Smooth muscle cell (in vitro differentiated cells): Measurements from ENCODE around the gene CDT1. TPM values are rescaled to one million over a fixed set of nuclear protein-coding genes. Genes with fewer than 3 reads are reported as not detected.

Experiments used
- DNase-seq: peaks from one replicate; lab custom pipeline; 2025; ENCODE audit not compliant: unreplicated experiment; lab: John Stamatoyannopoulos, UW
- H2AFZ ChIP-seq: fragments of 200-600 bp; sonication (generic); 2 replicates; pipeline ENCODE4 v1.6.0; 2016; ENCODE audit warnings: antibody characterized with exemption, low read depth, mild to moderate bottlenecking
- H3F3A ChIP-seq: fragments of 200-600 bp; sonication (generic); 2 replicates; pipeline ENCODE4 v1.6.0; 2017; ENCODE audit warnings: antibody characterized with exemption, low read depth
- H3K27ac ChIP-seq: fragments of 200-600 bp; sonication (generic); 2 replicates; pipeline ENCODE4 v1.5.1; 2016; ENCODE audit warnings: low read depth, mild to moderate bottlenecking
- H3K27me3 ChIP-seq: fragments of 200-600 bp; sonication (generic); 2 replicates; pipeline ENCODE4 v1.6.1; 2016; ENCODE audit warnings: low read depth, mild to moderate bottlenecking
- H3K36me3 ChIP-seq: fragments of 200-600 bp; sonication (generic); 2 replicates; pipeline ENCODE4 v1.5.1; 2016; ENCODE audit warnings: low read depth
- H3K4me1 ChIP-seq: fragments of 200-600 bp; sonication (generic); 2 replicates; pipeline ENCODE4 v1.5.1; 2016; ENCODE audit warnings: low read depth
- H3K4me2 ChIP-seq: fragments of 200-600 bp; sonication (generic); 2 replicates; pipeline ENCODE4 v1.6.0; 2016; ENCODE audit warnings: mild to moderate bottlenecking
- H3K4me3 ChIP-seq: fragments of 200-600 bp; sonication (generic); 2 replicates; pipeline ENCODE4 v1.5.1; 2016; ENCODE audit warnings: mild to moderate bottlenecking
- H3K79me2 ChIP-seq: fragments of 200-600 bp; sonication (generic); 2 replicates; pipeline ENCODE4 v1.6.0; 2016; ENCODE audit warnings: low read depth, mild to moderate bottlenecking
- H3K9ac ChIP-seq: fragments of 200-600 bp; sonication (generic); 2 replicates; pipeline ENCODE4 v1.6.0; 2016; ENCODE audit warnings: low read depth
- H3K9me3 ChIP-seq: fragments of 200-600 bp; sonication (generic); replicated peaks from 2 replicates; pipeline ENCODE4 v1.5.1; 2016; ENCODE audit warnings: low read depth
- H4K20me1 ChIP-seq: fragments of 200-600 bp; sonication (generic); 2 replicates; pipeline ENCODE4 v1.6.0; 2016; ENCODE audit warnings: low read depth
- WGBS: methylation state at CpG from one replicate; pipeline ENCODE4 v1.1.7; 2016; ENCODE audit warnings: low lambda C conversion rate; 5-methylcytosine and 5-hydroxymethylcytosine counted together
- polyA plus RNA-seq: library from polyadenylated mRNA; unstranded; fragments of >200 nt; fragmentation: Nextera tagmentation; extraction: Ambion mirVana; gene quantifications from 2 replicates; pipeline ENCODE4 v1.2.1, GENCODE V29; 2016
- total RNA-seq: library from RNA; depleted of rRNA; stranded (reverse); fragments of >200 nt; gene quantifications from 2 replicates; pipeline ENCODE4 v1.2.3, GENCODE V29; 2014
- TF ChIP-seq, protein P1 (sequence below): fragments of 200-600 bp; sonication (generic); IDR thresholded peaks from 2 replicates; pipeline ENCODE4 v1.5.1; 2017; ENCODE audit warnings: borderline replicate concordance, mild to moderate bottlenecking, antibody characterized with exemption; ENCODE audit not compliant: insufficient read depth, poor library complexity, severe bottlenecking

CDT1 gene
- total and polyA plus RNA-seq, 2 experiments from 2014 or later, result 5.3 to 13.3 TPM

DNA sequence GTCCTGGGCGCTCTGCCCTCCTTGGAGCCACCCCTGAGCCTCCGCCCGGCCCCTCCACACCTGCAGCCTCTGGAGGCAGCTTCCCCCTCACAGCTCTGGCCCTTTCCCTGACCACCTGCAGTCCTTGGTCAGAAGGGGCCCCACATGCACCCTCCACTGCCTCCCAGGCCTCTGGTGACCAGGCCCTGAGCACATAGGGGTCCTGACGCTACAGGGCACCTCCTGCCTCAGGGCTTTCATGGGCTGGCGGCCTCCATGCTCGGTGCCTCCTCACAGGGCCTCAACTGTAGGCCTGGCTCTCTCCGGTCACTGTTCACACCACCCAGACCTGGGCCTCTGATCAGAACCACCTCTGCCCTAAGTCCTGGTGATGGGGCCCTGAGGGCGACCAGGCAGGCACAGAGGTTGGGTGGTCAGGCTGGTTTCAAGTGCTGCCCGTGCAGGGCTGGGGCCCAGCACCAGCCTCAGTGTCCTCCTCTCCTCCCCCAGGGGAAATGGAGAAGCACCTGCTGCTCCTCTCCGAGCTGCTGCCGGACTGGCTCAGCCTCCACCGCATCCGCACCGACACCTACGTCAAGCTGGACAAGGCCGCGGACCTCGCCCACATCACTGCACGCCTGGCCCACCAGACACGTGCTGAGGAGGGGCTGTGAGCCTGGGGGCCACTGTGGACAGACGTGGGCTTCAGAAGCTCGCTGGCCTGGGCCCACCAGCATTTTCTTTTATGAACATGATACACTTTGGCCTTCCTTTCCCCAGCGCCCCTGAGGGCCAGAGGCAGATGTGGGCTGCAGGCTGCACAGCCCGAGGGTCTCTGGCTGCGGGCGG is 4.3 kb downstream of the CDT1 start:
- H3K4me1 ChIP-seq, result peaks cover 20% of the 10 kb centered on the region
- peaks cover under 1% of the 10 kb centered on the region for H3F3A ChIP-seq
- no peak overlapping the region for H3K4me2 ChIP-seq
- H3K36me3 ChIP-seq, result no peaks in the 10 kb centered on the region
- TF ChIP-seq, protein P1, sequence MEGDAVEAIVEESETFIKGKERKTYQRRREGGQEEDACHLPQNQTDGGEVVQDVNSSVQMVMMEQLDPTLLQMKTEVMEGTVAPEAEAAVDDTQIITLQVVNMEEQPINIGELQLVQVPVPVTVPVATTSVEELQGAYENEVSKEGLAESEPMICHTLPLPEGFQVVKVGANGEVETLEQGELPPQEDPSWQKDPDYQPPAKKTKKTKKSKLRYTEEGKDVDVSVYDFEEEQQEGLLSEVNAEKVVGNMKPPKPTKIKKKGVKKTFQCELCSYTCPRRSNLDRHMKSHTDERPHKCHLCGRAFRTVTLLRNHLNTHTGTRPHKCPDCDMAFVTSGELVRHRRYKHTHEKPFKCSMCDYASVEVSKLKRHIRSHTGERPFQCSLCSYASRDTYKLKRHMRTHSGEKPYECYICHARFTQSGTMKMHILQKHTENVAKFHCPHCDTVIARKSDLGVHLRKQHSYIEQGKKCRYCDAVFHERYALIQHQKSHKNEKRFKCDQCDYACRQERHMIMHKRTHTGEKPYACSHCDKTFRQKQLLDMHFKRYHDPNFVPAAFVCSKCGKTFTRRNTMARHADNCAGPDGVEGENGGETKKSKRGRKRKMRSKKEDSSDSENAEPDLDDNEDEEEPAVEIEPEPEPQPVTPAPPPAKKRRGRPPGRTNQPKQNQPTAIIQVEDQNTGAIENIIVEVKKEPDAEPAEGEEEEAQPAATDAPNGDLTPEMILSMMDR, result no peak
- H3K4me3 ChIP-seq, result no peak overlapping the region
- H2AFZ ChIP-seq, result no peak overlapping the region
- no peaks in the 10 kb centered on the region for H3K27me3 ChIP-seq
- no peak overlapping the region for H3K9ac ChIP-seq
- H4K20me1 ChIP-seq, result peaks cover 9% of the 10 kb centered on the region
- H3K27ac ChIP-seq, result no peak overlapping the region
- H3K79me2 ChIP-seq, result no peaks in the 10 kb centered on the region
- H3K9me3 ChIP-seq, result no peaks in the 10 kb centered on the region
- no peak for DNase-seq
- WGBS, result 94% methylated on average over 26 of the region's 26 CpGs

DNA sequence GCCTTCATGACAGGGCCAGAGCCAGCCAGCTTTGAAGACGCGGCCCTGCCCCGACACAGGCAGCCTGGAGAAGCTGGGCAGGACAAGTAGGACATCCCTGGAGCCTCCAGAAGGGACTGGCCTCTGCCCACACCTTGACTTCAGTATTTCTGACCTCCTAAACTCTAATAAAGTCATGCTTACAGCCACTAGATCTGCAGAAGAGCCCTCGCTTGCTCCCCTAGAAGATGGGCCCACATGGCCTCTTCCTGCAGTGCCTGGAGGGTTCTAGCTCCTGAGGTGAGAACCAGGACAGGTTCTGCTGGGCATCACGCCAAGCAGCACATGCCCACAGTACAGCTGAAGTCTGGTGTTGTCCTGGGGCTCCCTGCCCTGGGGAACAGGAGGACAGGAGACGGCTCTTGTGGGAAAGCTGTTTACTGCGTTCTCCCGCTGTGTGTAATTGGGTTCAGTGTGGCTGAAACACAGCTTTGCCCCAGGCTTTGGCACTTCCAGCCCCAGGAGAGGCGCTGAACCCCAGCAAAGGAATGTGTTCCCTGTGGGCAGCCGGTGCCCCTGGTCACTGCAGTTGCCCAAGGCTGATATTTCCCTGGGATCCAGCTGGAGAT is 5.6 kb downstream of the CDT1 start:
- no peaks in the 10 kb centered on the region for H3K27me3 ChIP-seq
- H3K36me3 ChIP-seq, result no peaks in the 10 kb centered on the region
- no peak overlapping the region for H3K9ac ChIP-seq
- H3K4me1 ChIP-seq, result peaks cover 18% of the 10 kb centered on the region
- H4K20me1 ChIP-seq, result peaks cover 9% of the 10 kb centered on the region
- TF ChIP-seq, protein P1, result no peak
- no peak overlapping the region for H3K4me2 ChIP-seq
- H2AFZ ChIP-seq, result no peak overlapping the region
- no peaks in the 10 kb centered on the region for H3F3A ChIP-seq
- no peak for DNase-seq
- WGBS, result 93% methylated on average over 10 of the region's 10 CpGs
- no peak overlapping the region for H3K27ac ChIP-seq
- no peak overlapping the region for H3K4me3 ChIP-seq
- no peaks in the 10 kb centered on the region for H3K79me2 ChIP-seq
- no peaks in the 10 kb centered on the region for H3K9me3 ChIP-seq

DNA sequence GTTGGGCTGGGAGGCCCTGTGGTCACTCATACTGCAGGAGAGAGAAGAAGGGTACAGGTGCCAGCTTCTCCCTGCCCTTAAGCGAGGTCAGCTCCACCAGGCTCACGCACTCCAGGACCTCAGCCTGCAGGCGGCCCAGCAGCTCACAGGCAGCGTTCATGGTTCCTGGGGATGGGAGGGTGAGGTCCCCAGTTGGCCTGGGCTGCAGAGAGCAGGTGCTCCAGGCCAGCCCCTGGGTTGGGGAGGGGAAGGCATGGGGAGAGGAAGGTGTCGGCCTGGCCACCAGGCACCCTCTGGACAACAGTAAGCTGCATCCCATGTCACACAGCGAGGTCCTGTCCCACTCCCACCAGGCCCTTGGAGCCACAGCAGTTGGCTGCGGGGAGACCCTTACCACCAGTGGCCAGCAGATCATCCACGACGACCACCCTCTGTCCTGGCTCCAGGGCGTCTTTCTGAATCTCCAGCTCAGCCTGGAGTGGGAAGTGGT is 6.1 kb downstream of the CDT1 start:
- TF ChIP-seq, protein P1, result no peak
- no peaks in the 10 kb centered on the region for H3K36me3 ChIP-seq
- no peak for DNase-seq
- peak overlapping the region; percentile 93 for H3K4me2 ChIP-seq
- no peak overlapping the region for H3K4me3 ChIP-seq
- H3K9ac ChIP-seq, result no peak overlapping the region
- H2AFZ ChIP-seq, result no peak overlapping the region
- H3F3A ChIP-seq, result no peaks in the 10 kb centered on the region
- peaks cover 12% of the 10 kb centered on the region for H3K4me1 ChIP-seq
- H3K27me3 ChIP-seq, result no peaks in the 10 kb centered on the region
- no peaks in the 10 kb centered on the region for H3K79me2 ChIP-seq
- H3K9me3 ChIP-seq, result no peaks in the 10 kb centered on the region
- 92% methylated on average over 10 of the region's 10 CpGs for WGBS
- H4K20me1 ChIP-seq, result peaks cover 9% of the 10 kb centered on the region
- no peak overlapping the region for H3K27ac ChIP-seq
